Measurements from ENCODE around the gene ALKBH5.

The ALKBH5 gene

GRCh38 chr17:18158022-18158600 lies 25.5 kb upstream of the ALKBH5 start:
- peak; percentile 98 for DNase-seq

GRCh38 chr17:18159551-18160120 lies 24.0 kb upstream of the ALKBH5 start:
- DNase-seq, result no peak

GRCh38 chr17:18160128-18160856 lies 23.3 kb upstream of the ALKBH5 start:
- DNase-seq, result no peak

GRCh38 chr17:18161207-18162145 lies 22.2 kb upstream of the ALKBH5 start:
- no peak for DNase-seq

- no peak for DNase-seq
These were observed 20.1 kb upstream of the ALKBH5 start for GRCh38 chr17:18163547-18163946.

- DNase-seq, result no peak
These were observed 16.7 kb upstream of the ALKBH5 start for GRCh38 chr17:18166894-18167293.

GRCh38 chr17:18167421-18167820 lies 16.2 kb upstream of the ALKBH5 start:
- no peak for DNase-seq

- DNase-seq, result no peak
These were observed 10.9 kb upstream of the ALKBH5 start for GRCh38 chr17:18172531-18173278.

GRCh38 chr17:18173740-18174139 lies 9.9 kb upstream of the ALKBH5 start:
- DNase-seq, result no peak

GRCh38 chr17:18176176-18176575 lies 7.5 kb upstream of the ALKBH5 start:
- no peak for DNase-seq

GRCh38 chr17:18177133-18177532 lies 6.5 kb upstream of the ALKBH5 start:
- DNase-seq, result no peak

GRCh38 chr17:18177722-18178121 lies 5.9 kb upstream of the ALKBH5 start:
- no peak for DNase-seq

- DNase-seq, result no peak
These were observed 4.4 kb upstream of the ALKBH5 start for GRCh38 chr17:18179196-18179595.

- no peak for DNase-seq
These were observed 3.8 kb upstream of the ALKBH5 start for GRCh38 chr17:18179804-18180203.

- peak; percentile 74 for DNase-seq
These were observed 2.3 kb upstream of the ALKBH5 start for GRCh38 chr17:18181358-18181757.

GRCh38 chr17:18182110-18182977 lies 1.3 kb upstream of the ALKBH5 start:
- DNase-seq, result peak; percentile 62

- peak; percentile 93 for DNase-seq
These were observed 672 bp upstream of the ALKBH5 start for GRCh38 chr17:18182978-18183333.

- DNase-seq, result peak; percentile 85
These were observed 759 bp downstream of the ALKBH5 start for GRCh38 chr17:18184143-18185031.

GRCh38 chr17:18185391-18185790 lies 1.8 kb downstream of the ALKBH5 start:
- DNase-seq, result no peak

- DNase-seq, result no peak
These were observed 2.4 kb downstream of the ALKBH5 start for GRCh38 chr17:18185832-18186626.
